NCI-H82 treated with DMSO at 0.1 percent for 48 hours (cell line): Measurements from ENCODE around the gene REEP6.

Experiments
- DNase-seq: peaks from one replicate; lab custom pipeline; 2025; ENCODE audit not compliant: unreplicated experiment; lab: John Stamatoyannopoulos, UW

The REEP6 gene

DNA sequence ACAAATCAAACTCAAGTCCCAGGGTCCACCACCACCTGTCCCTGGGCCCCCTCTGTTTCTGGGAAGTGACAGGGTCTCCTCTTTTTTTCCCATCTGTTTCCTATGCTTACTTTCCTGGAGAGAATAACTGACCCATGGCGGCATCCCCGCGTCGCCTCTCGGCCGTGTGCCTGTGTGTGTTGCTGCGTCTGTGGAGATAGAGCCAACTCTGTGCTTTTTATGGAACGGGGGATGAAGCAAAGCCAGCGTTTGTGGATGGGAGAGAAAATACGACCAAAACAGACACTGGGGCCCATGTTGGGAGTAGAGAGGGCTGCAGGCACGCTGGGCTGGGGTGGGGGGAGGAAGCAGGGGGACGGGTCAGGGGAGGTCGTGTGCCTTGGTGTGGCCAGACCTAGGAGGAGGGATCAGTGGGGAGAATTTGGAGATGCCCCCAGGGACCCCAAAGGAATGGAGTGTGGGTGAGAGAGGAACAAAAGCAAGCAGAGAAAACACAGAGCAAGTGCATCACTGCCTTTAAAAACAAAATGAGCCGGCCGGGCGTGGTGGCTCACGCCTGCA is 49.5 kb downstream of the REEP6 start:
- DNase-seq = no peak
